ENCODE data around the gene EPN1.

- TF ChIP-seq EZH2 (IDR thresholded peaks at IDR 0.05) (no peak), POLR2AphosphoS5 (IDR thresholded peaks at IDR 0.05; ENCODE audit: borderline replicate concordance, low read depth, low read length) (no peak)
Observed at GRCh38 chr19:55695511-55696290, 20.7 kb downstream of the EPN1 start.
